Measurements from ENCODE around the gene PSMC5. TPM values are rescaled to one million over a fixed set of nuclear protein-coding genes. Genes with fewer than 3 reads are reported as not detected.

Gene PSMC5
- total and polyA plus RNA-seq, 8 donors, result 36.5 to 154 (median 55.1) TPM

GRCh38 chr17:63843910-63844677 is 16.9 kb downstream of the PSMC5 start:
- intact Hi-C loops (cut with DNase I), result no loop called here
- TF ChIP-seq CTCF (IDR thresholded peaks at IDR 0.05), result no peak

GRCh38 chr17:63845509-63845908 is 18.3 kb downstream of the PSMC5 start:
- no peak for TF ChIP-seq CTCF (IDR thresholded peaks at IDR 0.05)
- H3K4me1 ChIP-seq, result peaks cover 7 to 18% (median 11%) of the 10 kb centered on the region in 3 donors
- intact Hi-C loops (cut with DNase I), result no loop called here
- FAIRE-seq (no peak), ATAC-seq (no peak), DNase-seq (no peak)
- 88 to 89% methylated on average over 1 of the region's 1 CpG for WGBS, 2 donors
- no peak overlapping the region for H3K4me3 ChIP-seq
- H3K27me3 ChIP-seq, result no peaks in the 10 kb centered on the region
- H3K9me3 ChIP-seq, result no peaks in the 10 kb centered on the region
- H3K27ac ChIP-seq, result no peak overlapping the region
- no peaks in the 10 kb centered on the region for H3K36me3 ChIP-seq

More at GRCh38 chr17:63843910-63844677, 16.9 kb downstream of the PSMC5 start:
- Histone ChIP-seq H3K4me1 (peaks cover 21 to 32% (median 25%) of the 10 kb centered on the region in 3 donors), H3K27me3 (no peaks in the 10 kb centered on the region), H3K4me3 (peak overlapping the region in 1 of 4 donors; percentile 94), H3K27ac (peak overlapping the region in 2 of 4 donors; percentile 70 to 88), H3K36me3 (no peaks in the 10 kb centered on the region), H3K9me3 (no peaks in the 10 kb centered on the region)
- DNase-seq, result peak in 1 of 6 donors; percentile 25
- WGBS, 2 donors, result 85% methylated on average over 9 of the region's 9 CpGs
- FAIRE-seq, result no peak
- no peak for ATAC-seq

- Histone ChIP-seq H3K27ac (no peak overlapping the region), H3K27me3 (no peaks in the 10 kb centered on the region), H3K4me3 (no peak overlapping the region), H3K36me3 (no peaks in the 10 kb centered on the region), H3K4me1 (peaks cover 0 to 7% (median 4%) of the 10 kb centered on the region in 3 donors), H3K9me3 (no peaks in the 10 kb centered on the region)
- FAIRE-seq (no peak), ATAC-seq (no peak), DNase-seq (no peak)
- intact Hi-C loops (cut with DNase I), result no loop called here
- TF ChIP-seq CTCF (IDR thresholded peaks at IDR 0.05), result no peak
- 92 to 96% methylated on average over 3 of the region's 3 CpGs for WGBS, 2 donors
Measured at GRCh38 chr17:63847525-63848249, 20.5 kb downstream of the PSMC5 start.

GRCh38 chr17:63848834-63849689 is 21.8 kb downstream of the PSMC5 start:
- Histone ChIP-seq H3K27ac (no peak overlapping the region), H3K9me3 (no peaks in the 10 kb centered on the region), H3K36me3 (no peaks in the 10 kb centered on the region), H3K4me1 (peaks cover 0 to 3% (median 0%) of the 10 kb centered on the region in 3 donors), H3K27me3 (no peaks in the 10 kb centered on the region), H3K4me3 (peak overlapping the region in 3 of 4 donors; percentile 11 to 34 (median 24))
- peak; percentile 89 to 97 (median 94) for DNase-seq
- FAIRE-seq, result no peak
- peak; percentile 96 to 97 (median 96) for ATAC-seq
- intact Hi-C loops (cut with DNase I), result no loop called here
- TF ChIP-seq CTCF (IDR thresholded peaks at IDR 0.05), result peak; percentile 34 to 62 (median 48)
- 11 to 19% methylated on average over 79 to 82 of the region's 82 CpGs for WGBS, 2 donors
